HFF-Myc (cell line): Measurements from ENCODE around the gene SSTR1.

Source experiments
- DNase-seq: peaks from one replicate; pipeline ENCODE4 v3.0.0-alpha.2; 2011; ENCODE audit warnings: low read depth; ENCODE audit errors: extremely low read depth
- H3K4me3 ChIP-seq: replicated peaks from 2 replicates; pipeline ENCODE4 v1.5.1; 2011; ENCODE audit warnings: low read depth, mild to moderate bottlenecking, control low read depth, low read length
- CTCF ChIP-seq: IDR thresholded peaks from 2 replicates; pipeline ENCODE4 v1.5.1; 2012; ENCODE audit warnings: mild to moderate bottlenecking, low read depth, low read length, control low read depth; ENCODE audit errors: missing control alignments

The SSTR1 gene

GRCh38 chr14:38207377-38207735, 348 bp upstream of the SSTR1 start:
- DNase-seq, result no peak
- no peak overlapping the region for H3K4me3 ChIP-seq
- TF ChIP-seq CTCF, result no peak

DNA sequence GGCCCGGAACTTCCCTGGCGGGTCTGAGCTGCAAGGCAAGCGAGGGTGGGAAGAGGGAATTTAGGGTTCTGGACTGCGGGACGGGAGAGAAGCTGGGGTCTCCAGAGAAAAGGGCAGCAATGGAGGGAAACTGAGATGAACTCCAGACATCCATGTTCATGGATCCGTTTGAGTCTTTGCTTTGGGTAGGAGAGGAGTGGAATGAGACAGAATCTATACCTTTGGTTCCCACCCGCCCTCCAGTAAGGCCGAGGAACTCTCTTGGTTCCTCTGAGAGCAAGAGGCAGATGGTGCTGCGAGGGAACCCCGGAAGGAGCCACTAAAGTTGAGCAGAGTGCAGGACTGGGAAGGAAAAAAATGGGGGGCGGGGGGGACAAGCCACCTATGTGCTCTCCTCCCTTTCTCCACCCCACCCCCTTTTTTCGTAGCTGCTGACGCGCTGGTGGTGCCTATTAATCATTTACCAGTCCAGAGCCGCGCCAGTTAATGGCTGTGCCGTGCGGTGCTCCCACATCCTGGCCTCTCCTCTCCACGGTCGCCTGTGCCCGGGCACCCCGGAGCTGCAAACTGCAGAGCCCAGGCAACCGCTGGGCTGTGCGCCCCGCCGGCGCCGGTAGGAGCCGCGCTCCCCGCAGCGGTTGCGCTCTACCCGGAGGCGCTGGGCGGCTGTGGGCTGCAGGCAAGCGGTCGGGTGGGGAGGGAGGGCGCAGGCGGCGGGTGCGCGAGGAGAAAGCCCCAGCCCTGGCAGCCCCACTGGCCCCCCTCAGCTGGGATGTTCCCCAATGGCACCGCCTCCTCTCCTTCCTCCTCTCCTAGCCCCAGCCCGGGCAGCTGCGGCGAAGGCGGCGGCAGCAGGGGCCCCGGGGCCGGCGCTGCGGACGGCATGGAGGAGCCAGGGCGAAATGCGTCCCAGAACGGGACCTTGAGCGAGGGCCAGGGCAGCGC, 1.2 kb downstream of the SSTR1 start:
- DNase-seq, result no peak
- TF ChIP-seq CTCF, result peak; percentile 53
- H3K4me3 ChIP-seq, result peak overlapping the region; percentile 51

GRCh38 chr14:38209572-38210557, 2.2 kb downstream of the SSTR1 start:
- H3K4me3 ChIP-seq, result peak overlapping the region; percentile 51
- no peak for DNase-seq
- TF ChIP-seq CTCF, result no peak

- no peak for DNase-seq
- TF ChIP-seq CTCF, result peak; percentile 38
- peak overlapping the region; percentile 51 for H3K4me3 ChIP-seq
Measured at GRCh38 chr14:38210587-38211216, 3.0 kb downstream of the SSTR1 start.

GRCh38 chr14:38211255-38211735, 3.6 kb downstream of the SSTR1 start:
- peak overlapping the region; percentile 51 for H3K4me3 ChIP-seq
- DNase-seq, result no peak
- no peak for TF ChIP-seq CTCF

DNA sequence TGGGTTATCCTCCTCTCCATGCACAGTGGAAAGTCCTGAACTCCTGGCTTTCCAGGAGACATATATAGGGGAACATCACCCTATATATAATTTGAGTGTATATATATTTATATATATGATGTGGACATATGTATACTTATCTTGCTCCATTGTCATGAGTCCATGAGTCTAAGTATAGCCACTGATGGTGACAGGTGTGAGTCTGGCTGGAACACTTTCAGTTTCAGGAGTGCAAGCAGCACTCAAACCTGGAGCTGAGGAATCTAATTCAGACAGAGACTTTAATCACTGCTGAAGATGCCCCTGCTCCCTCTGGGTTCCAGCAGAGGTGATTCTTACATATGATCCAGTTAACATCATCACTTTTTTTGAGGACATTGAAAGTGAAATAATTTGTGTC, 4.4 kb downstream of the SSTR1 start:
- peak overlapping the region; percentile 51; the same call in 1 of the 2 replicates for H3K4me3 ChIP-seq

More for the DNA sequence above, 4.4 kb downstream of the SSTR1 start:
- no peak for TF ChIP-seq CTCF
- DNase-seq, result no peak
